SK-N-SH treated with all-trans-retinoic acid at 6 μM for 48 hours (cell line): ENCODE data around the gene POU2AF2.

Source experiments
- ATAC-seq: fragments of 200-7000 bp; cut with Tn5 transposase; 3 replicates; pipeline ENCODE4 v1.9.1; 2020; ENCODE audit warnings: mild to moderate bottlenecking, moderate library complexity
- ARNTL ChIP-seq: fragments of 450-650 bp; formaldehyde crosslinking; IDR thresholded peaks from 2 replicates; pipeline ENCODE4 v1.5.0; 2020; ENCODE audit warnings: low read depth, mild to moderate bottlenecking, moderate library complexity, borderline replicate concordance
- BACH2 ChIP-seq: fragments of 250-450 bp; sonication (Bioruptor Pico); IDR thresholded peaks from 2 replicates; pipeline ENCODE4 v1.9.0; 2021; ENCODE audit warnings: mild to moderate bottlenecking, borderline replicate concordance
- CREB5 ChIP-seq: fragments of 250-450 bp; sonication (Bioruptor Pico); IDR thresholded peaks from 2 replicates; pipeline ENCODE4 v1.5.1; 2020; ENCODE audit warnings: low read depth, mild to moderate bottlenecking, moderate library complexity
- CSDC2 ChIP-seq: fragments of 250-450 bp; sonication (Bioruptor Pico); IDR thresholded peaks from 2 replicates; pipeline ENCODE4 v1.5.0; 2020; ENCODE audit warnings: mild to moderate bottlenecking, moderate library complexity
- CSRNP3 ChIP-seq: fragments of 250-450 bp; sonication (Bioruptor Pico); IDR thresholded peaks from 2 replicates; pipeline ENCODE4 v1.5.1; 2021; ENCODE audit warnings: mild to moderate bottlenecking, moderate library complexity
- ESRRG ChIP-seq: fragments of 250-450 bp; sonication (Bioruptor Pico); IDR thresholded peaks from 2 replicates; pipeline ENCODE4 v1.6.1; 2021; ENCODE audit warnings: mild to moderate bottlenecking
- GLIS3 ChIP-seq: fragments of 250-450 bp; sonication (Bioruptor Pico); IDR thresholded peaks from 2 replicates; pipeline ENCODE4 v1.5.0; 2020; ENCODE audit warnings: mild to moderate bottlenecking, moderate library complexity
- ISL1 ChIP-seq: fragments of 250-450 bp; sonication (Bioruptor Pico); IDR thresholded peaks from 2 replicates; pipeline ENCODE4 v2.1.2; 2022; ENCODE audit warnings: mild to moderate bottlenecking, moderate library complexity
- OSR1 ChIP-seq: fragments of 250-450 bp; sonication (Bioruptor Pico); IDR thresholded peaks from 2 replicates; pipeline ENCODE4 v1.8.0; 2022; ENCODE audit warnings: moderate library complexity, mild to moderate bottlenecking, inconsistent platforms
- PATZ1 ChIP-seq: fragments of 250-450 bp; sonication (Bioruptor Pico); IDR thresholded peaks from 2 replicates; pipeline ENCODE4 v1.8.0; 2020; ENCODE audit warnings: mild to moderate bottlenecking, moderate library complexity, borderline replicate concordance
- POU6F1 ChIP-seq: fragments of 250-450 bp; sonication (Bioruptor Pico); IDR thresholded peaks from 2 replicates; pipeline ENCODE4 v1.8.0; 2021; ENCODE audit warnings: low read depth, mild to moderate bottlenecking, moderate library complexity, borderline replicate concordance
- PPARA ChIP-seq: fragments of 250-450 bp; sonication (Bioruptor Pico); IDR thresholded peaks from 2 replicates; pipeline ENCODE4 v1.5.0; 2020; ENCODE audit warnings: mild to moderate bottlenecking, borderline replicate concordance
- RARB ChIP-seq: fragments of 250-450 bp; sonication (Bioruptor Pico); IDR thresholded peaks from 2 replicates; pipeline ENCODE4 v1.8.0; 2021; ENCODE audit warnings: mild to moderate bottlenecking, moderate library complexity
- SNAI2 ChIP-seq: fragments of 250-450 bp; sonication (Bioruptor Pico); IDR thresholded peaks from 2 replicates; pipeline ENCODE4 v1.5.0; 2020; ENCODE audit warnings: mild to moderate bottlenecking, moderate library complexity
- TCF4 ChIP-seq: fragments of 250-450 bp; sonication (Bioruptor Pico); IDR thresholded peaks from 2 replicates; pipeline ENCODE4 v1.8.0; 2021; ENCODE audit warnings: mild to moderate bottlenecking, moderate library complexity, borderline replicate concordance
- TOX ChIP-seq: fragments of 250-450 bp; sonication (Bioruptor Pico); IDR thresholded peaks from 2 replicates; pipeline ENCODE4 v1.8.0; 2021; ENCODE audit warnings: mild to moderate bottlenecking, moderate library complexity, borderline replicate concordance
- TSHZ2 ChIP-seq: fragments of 250-450 bp; sonication (Bioruptor Pico); IDR thresholded peaks from 2 replicates; pipeline ENCODE4 v1.5.0; 2020; ENCODE audit warnings: mild to moderate bottlenecking, moderate library complexity
- ZFP3 ChIP-seq: fragments of 250-450 bp; sonication (Bioruptor Pico); IDR thresholded peaks from 2 replicates; pipeline ENCODE4 v1.5.0; 2020; ENCODE audit warnings: mild to moderate bottlenecking, moderate library complexity
- ZFP30 ChIP-seq: fragments of 450-650 bp; formaldehyde crosslinking; IDR thresholded peaks from 2 replicates; pipeline ENCODE4 v1.5.0; 2022; ENCODE audit warnings: mild to moderate bottlenecking, moderate library complexity
- ZNF565 ChIP-seq: fragments of 450-650 bp; formaldehyde crosslinking; conservative IDR thresholded peaks from 2 replicates; pipeline ENCODE4 v1.5.0; 2020; ENCODE audit warnings: low read depth, mild to moderate bottlenecking, moderate library complexity
- ZNF70 ChIP-seq: fragments of 450-650 bp; formaldehyde crosslinking; IDR thresholded peaks from 2 replicates; pipeline ENCODE4 v1.5.0; 2020; ENCODE audit warnings: mild to moderate bottlenecking, moderate library complexity
- ZNF8 ChIP-seq: fragments of 450-650 bp; formaldehyde crosslinking; IDR thresholded peaks from 2 replicates; pipeline ENCODE4 v1.5.0; 2020; ENCODE audit warnings: mild to moderate bottlenecking, moderate library complexity

Gene POU2AF2

GRCh38 chr11:111258046-111258445, 12.5 kb downstream of the POU2AF2 start:
- no peak for ATAC-seq
- TF ChIP-seq CREB5 (CRISPR knock-in tag) (no peak), ESRRG (CRISPR knock-in tag) (no peak), PATZ1 (CRISPR knock-in tag) (no peak), ZFP3 (CRISPR knock-in tag) (no peak), ARNTL (no peak), SNAI2 (no peak), TSHZ2 (CRISPR knock-in tag) (no peak), GLIS3 (CRISPR knock-in tag) (no peak), TCF4 (CRISPR knock-in tag) (no peak), RARB (CRISPR knock-in tag) (no peak), CSDC2 (CRISPR knock-in tag) (no peak), POU6F1 (CRISPR knock-in tag) (no peak), ZFP30 (no peak), BACH2 (CRISPR knock-in tag) (no peak), TOX (CRISPR knock-in tag) (no peak), OSR1 (CRISPR knock-in tag) (no peak), ISL1 (no peak)

GRCh38 chr11:111259896-111260295, 14.4 kb downstream of the POU2AF2 start:
- TF ChIP-seq CSRNP3 (CRISPR knock-in tag) (no peak), ZNF8 (no peak), RARB (CRISPR knock-in tag) (no peak), ESRRG (CRISPR knock-in tag) (no peak), ARNTL (no peak)
- no peak for ATAC-seq

- ATAC-seq, result no peak
- TF ChIP-seq ZFP30, result no peak
- no peak for TF ChIP-seq ZNF70 (CRISPR knock-in tag)
- no peak for TF ChIP-seq PPARA (CRISPR knock-in tag)
- TF ChIP-seq CREB5 (CRISPR knock-in tag), result no peak
- TF ChIP-seq RARB (CRISPR knock-in tag), result no peak
- TF ChIP-seq POU6F1 (CRISPR knock-in tag), result no peak
- no peak for TF ChIP-seq CSDC2 (CRISPR knock-in tag)
- no peak for TF ChIP-seq PATZ1 (CRISPR knock-in tag)
- TF ChIP-seq GLIS3 (CRISPR knock-in tag), result no peak
- TF ChIP-seq ZNF565 (CRISPR knock-in tag), result no peak
- TF ChIP-seq, all 23 proteins: peak for 0
These were observed 15.3 kb downstream of the POU2AF2 start for GRCh38 chr11:111260811-111261210.
